Measurements from ENCODE around the gene RASSF4.

RASSF4 gene

DNA sequence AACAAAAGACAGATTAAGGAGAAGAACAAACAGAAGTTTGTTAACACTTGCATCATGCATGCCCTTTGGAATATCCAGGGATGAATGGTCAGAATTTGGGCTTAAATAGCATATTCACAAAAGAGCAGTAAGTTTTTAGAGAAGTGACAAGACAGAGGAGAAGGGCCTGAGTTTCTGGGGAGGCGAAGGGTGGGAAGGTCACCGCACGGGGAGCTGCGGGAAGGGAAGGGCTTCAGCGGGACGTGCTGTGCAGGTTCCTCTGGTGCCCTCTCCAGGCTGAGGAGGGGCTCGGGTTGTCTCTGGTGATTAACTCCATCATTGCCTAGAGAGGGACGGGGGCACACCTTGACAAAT, 30.7 kb downstream of the RASSF4 start:
- no peak for DNase-seq (ENCODE audit: low spot score)

DNA sequence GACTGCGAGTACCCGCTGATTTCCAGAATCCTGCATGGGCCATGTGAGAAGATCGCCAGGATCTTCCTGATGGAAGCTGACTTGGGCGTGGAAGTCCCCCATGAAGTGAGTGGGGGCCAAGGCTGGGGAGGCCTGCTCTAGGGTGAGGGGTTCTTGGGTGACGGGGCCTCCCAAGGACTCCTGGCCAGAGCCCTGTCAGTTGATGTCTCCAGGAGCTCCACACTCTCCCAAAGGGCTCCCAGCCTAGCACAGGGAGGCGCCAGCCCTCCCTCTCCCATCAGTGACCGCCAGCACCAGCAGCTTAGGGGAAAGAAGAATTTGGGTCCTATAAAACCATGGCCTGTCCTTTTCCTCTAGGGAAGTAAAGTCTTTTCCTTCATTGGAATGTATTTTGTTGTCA, 31.4 kb downstream of the RASSF4 start:
- no peak for DNase-seq (ENCODE audit: low spot score)

DNA sequence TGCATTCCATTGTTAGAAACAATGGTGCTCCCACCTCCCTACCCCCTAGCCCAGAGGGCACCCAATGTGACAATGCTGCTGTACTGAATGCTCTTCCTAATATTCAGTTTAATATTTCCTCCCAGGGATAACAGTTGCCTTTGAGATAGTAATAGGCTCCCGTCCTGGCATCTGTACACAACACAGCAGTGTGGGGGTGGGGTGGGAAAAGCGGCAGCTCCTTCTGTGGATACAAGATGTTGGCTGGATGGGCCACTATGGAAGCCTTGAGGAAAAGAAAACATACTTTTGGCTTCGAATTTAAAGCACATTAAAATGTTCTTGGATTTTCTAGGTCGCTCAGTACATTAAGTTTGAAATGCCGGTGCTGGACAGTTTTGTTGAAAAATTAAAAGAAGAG, 32.0 kb downstream of the RASSF4 start:
- DNase-seq (ENCODE audit: low spot score), result no peak

DNA sequence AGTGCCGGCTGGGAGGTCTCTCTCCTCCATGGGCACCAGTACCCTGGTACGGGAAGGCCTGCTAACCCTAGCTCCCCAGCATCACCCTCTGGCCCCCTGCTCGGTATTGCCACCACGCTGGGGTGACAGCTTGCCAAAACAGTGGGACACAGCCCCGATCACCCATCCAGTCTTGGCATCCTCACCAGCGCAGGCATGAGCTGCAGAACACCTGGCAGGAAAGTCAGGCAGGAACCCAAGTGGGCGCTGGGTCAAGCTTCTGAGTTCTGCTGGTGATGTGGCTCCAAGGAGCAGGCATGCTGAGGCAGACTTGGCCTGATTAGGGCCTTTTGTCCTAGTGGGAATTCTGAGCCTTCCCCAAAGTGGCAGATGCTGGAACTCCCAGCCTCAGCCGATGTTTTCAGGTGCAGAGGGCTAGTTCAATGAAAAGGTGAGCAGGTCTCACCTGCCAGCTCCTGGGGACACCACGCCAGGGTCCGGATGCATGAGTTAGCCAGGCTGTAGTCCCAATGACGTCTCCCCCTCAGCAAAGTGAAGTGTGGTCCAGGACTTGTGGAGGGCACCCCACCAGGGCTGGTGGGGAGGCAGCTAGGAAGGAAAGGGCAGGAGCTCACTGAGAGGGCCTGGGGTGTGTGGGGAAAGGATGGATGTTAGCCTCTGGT, 32.6 kb downstream of the RASSF4 start:
- DNase-seq (ENCODE audit: low spot score), result no peak

DNA sequence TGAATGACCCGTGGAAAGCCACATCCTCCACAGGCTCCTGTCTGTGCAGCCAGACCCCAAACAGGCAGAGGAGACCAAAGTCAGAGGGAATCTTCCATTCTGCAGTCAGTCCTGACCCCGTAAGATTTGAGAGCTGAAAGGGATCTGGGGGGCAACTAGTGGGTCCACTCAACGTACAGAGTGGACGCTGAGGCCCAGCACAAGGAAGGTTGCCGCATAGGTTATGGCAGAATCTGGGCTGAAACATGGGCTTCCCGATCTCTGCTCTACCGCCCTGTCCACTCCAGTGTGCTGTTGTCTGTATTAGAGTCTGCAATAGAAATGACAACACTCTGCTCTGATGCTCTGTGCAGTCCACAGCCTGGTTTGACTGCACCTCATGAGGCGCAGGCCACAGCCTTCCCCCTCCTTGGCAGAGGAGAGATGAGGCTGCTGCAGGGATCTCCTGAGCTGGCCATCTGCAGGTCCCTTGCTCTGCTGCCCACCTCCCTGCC, 33.2 kb downstream of the RASSF4 start:
- DNase-seq (ENCODE audit: low spot score), result no peak

DNA sequence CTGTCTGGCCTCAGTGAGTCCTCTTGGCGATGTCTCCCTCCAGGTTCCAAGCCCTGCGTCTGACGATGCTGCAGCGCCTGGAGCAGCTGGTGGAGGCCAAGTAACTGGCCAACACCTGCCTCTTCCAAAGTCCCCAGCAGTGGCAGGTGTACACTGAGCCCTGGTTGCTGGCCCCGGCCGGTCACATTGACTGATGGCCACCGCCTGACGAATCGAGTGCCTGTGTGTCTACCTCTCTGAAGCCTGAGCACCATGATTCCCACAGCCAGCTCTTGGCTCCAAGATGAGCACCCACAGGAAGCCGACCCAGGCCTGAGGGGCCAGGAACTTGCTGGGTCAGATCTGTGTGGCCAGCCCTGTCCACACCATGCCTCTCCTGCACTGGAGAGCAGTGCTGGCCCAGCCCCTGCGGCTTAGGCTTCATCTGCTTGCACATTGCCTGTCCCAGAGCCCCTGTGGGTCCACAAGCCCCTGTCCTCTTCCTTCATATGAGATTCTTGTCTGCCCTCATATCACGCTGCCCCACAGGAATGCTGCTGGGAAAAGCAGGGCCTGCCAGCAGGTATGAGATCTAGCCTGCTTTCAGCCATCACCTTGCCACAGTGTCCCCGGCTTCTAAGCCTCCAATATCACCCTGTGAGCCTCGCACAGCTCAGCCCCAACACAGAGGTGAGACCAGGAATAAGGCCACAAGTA, 33.8 kb downstream of the RASSF4 start:
- DNase-seq (ENCODE audit: low spot score), result no peak

DNA sequence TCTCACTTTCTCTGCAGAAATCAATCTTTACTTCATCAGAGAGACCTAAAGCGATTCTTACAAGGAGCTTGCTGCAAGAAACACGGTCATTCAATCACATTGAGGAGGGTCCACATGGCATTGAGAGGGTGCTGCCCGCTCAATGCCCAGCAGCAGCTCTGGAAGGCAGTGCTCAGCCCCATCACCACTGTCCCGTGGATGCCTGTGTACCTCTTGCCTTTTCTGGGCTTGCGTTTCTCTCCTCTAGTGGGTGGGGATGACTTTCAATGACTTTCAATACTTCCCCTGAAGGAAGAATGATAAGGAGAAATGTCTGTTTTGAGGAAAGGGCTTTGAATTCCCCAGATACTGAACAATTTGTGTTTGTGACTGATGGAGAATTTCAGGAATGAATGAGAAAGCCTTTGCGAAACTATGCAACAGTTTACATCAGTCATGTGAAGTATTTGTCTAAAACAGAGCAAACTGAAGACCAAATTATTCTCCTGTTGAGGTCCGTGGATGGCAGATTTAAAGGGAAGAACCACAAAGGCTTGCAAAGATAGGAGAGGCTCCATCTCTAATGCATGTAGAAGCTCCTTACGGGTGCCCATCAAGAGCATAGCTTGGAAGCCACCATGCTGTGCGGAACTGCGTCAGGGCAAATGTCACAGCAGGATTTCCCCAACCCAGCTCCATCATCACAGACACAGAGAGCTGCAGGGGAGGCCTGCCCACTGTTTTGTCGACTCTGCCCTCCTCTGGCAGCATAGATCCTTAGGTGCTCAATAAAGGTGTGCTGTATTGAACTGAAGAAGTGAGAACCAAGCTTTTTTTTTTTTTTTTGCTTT, 34.5 kb downstream of the RASSF4 start:
- no peak for DNase-seq (ENCODE audit: low spot score)

GRCh38 chr10:44994752-44995530, 35.3 kb downstream of the RASSF4 start:
- no peak for DNase-seq (ENCODE audit: low spot score)

GRCh38 chr10:44995581-44995913, 35.9 kb downstream of the RASSF4 start:
- no peak for DNase-seq (ENCODE audit: low spot score)

GRCh38 chr10:44995914-44996669, 36.5 kb downstream of the RASSF4 start:
- no peak for DNase-seq (ENCODE audit: low spot score)

DNA sequence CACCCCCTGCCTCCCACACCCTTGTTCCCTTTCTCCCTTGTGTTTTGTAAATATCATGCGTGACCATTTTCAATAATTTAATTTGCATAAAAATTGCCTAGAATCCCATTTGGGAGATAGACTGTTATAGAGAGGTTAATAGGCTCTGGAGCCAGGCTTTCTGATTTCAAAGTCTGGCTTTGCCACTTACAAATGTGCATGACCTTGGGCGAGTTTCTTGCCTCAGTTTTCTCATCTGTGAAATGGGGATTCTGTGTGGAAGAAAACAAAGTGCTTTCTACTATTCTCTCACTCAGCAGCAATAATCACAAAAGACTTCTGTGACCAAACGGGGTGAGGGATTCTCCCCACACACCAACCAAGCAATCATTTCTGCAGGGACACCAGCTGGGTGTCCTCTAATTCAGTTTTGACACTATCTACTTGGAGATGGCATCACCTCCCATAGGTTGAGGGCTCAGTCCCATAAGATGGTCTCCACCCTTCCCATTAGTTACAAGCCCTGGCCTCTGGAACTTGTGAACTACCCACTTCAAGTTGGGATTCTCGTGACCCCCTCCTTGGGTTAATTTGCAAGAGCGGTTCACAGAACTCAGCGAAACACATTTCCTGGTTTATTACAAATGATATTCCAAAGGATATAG, 37.6 kb downstream of the RASSF4 start:
- DNase-seq (ENCODE audit: low spot score), result no peak

DNA sequence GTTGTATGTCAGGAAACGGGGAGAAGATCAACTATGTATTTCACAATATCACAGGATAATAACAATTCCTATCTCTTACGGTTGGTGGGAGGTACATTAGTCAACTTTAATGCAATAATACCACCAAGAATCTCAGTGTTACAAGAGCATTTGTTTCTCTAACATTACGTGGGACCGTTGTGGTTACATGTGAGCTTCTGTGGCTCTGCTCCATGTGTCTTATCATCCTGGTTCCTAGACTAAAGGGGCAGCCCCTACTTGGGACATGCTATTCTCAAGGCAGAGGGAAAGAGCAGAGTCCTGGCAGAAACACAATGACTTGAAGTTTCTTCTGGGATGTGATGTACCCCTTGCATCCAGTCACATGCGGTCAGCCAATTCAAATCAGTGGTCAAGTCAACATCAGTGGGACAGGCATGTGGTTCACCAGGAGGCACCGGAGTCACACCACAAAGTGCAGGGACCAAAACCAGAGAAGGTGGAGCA, 38.6 kb downstream of the RASSF4 start:
- DNase-seq (ENCODE audit: low spot score), result no peak

DNA sequence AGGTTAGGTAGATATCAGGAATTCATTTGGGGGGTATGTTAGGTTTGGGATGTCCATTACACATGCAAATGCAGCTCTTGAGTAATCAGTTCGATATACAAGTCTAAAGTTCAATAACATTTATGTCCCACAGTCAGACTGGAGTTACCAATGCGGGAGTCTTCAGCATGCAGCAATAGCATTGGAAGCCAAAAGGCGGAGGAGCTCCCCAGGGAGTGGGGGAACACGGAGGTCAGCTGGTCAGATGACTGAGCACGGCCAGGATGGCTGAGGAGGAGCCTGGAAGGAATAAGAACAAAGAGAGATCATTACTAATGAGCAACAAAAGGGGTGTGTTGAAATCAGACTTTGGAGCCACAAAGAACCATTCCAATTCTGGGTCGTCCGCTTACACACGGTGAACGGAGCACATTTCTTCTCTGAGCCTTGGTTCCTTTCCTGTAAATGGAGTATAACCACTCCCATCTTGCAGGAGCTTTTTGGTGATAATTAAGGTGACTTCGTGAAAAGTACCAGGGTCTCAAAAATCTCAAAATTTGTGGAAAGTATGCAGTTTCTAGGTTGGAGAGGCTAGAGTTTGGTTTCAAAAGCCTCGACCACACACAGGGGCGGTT, 40.6 kb downstream of the RASSF4 start:
- DNase-seq (ENCODE audit: low spot score), result peak; percentile 34

DNA sequence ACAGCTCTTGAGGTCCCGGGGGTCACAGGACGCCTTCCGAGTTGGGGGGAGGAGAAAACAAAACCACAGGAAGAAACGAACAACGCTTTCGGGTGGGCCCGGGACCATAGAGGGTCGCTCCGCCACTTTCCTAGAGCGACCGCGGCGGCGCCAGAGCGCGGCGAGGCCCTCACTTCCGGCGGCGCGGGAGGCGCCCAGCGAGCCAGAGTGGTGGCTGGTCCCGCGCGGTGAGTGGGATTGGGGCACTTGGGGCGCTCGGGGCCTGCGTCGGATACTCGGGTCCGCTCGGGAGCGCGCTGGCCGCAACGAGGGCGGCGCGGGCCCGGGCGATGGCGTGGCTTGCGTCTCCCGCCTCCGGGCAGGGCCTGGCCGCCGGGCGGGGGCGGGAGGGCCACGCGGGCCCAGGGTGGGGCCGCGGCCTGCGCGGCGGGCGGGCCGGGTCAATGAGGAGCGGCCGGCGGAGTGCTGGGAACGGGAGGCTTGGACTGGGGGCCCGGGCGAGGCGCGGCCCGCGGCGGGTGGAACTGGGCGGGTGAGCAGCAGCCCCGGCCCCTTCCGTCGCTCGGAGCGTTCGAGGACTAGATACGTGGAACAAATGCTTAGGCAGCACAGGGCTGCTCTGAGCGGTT, 41.3 kb downstream of the RASSF4 start, which contains the start of gene ZNF22:
Gene ZNF22 (plus strand): TSS at position 172 of the 629 bp plus-strand sequence. CDS start 2,446 bp downstream, outside the sequence.
- peak; percentile 48 for DNase-seq (ENCODE audit: low spot score)

- peak; percentile 64 for DNase-seq (ENCODE audit: low spot score)
These were observed 42.0 kb downstream of the RASSF4 start for GRCh38 chr10:45001381-45002148.

DNA sequence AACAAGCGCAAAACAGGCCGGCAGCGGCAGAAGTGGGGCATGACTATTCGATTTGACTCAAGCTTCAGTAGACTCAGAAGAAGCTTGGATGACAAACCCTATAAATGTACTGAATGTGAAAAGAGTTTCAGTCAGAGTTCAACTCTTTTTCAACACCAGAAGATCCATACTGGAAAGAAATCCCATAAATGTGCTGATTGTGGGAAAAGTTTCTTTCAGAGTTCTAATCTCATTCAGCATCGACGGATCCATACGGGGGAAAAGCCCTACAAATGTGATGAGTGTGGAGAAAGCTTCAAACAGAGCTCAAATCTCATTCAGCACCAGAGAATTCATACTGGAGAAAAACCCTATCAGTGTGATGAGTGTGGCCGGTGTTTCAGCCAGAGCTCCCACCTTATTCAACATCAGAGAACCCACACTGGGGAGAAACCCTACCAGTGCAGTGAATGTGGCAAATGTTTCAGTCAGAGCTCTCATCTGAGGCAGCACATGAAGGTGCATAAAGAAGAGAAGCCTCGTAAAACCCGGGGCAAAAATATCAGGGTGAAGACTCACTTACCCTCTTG, 43.9 kb downstream of the RASSF4 start:
- DNase-seq (ENCODE audit: low spot score), result no peak

GRCh38 chr10:45004661-45005060, 45.1 kb downstream of the RASSF4 start:
- DNase-seq (ENCODE audit: low spot score), result no peak

- no peak for DNase-seq (ENCODE audit: low spot score)
These were observed 45.7 kb downstream of the RASSF4 start for GRCh38 chr10:45005284-45005683.

Data from kidney capillary endothelial cell (primary cell).